HFFc6 (cell line): ENCODE measurements around the gene SPACA9. TPM values are rescaled to one million over a fixed set of nuclear protein-coding genes. Genes with fewer than 3 reads are reported as not detected.

Experiments used
- DNase-seq: peaks from one replicate; pipeline ENCODE4 v3.0.0-alpha.2; 2018
- H3K27ac Mint-ChIP-seq: 2 replicates; pipeline ENCODE4 v1.8.0; 2020; ENCODE audit warnings: mild to moderate bottlenecking, mixed read lengths
- H3K27me3 Mint-ChIP-seq: 2 replicates; pipeline ENCODE4 v1.8.0; 2021; ENCODE audit warnings: mild to moderate bottlenecking, moderate library complexity, mixed read lengths; ENCODE audit not compliant: insufficient read depth
- H3K36me3 Mint-ChIP-seq: 2 replicates; pipeline ENCODE4 v1.8.0; 2021; ENCODE audit warnings: low read depth, mixed read lengths
- H3K4me1 Mint-ChIP-seq: 2 replicates; pipeline ENCODE4 v1.8.0; 2020; ENCODE audit warnings: low read depth, mixed read lengths
- H3K4me3 Mint-ChIP-seq: 2 replicates; pipeline ENCODE4 v1.8.0; 2020; ENCODE audit warnings: mild to moderate bottlenecking, moderate library complexity, mixed read lengths
- H3K9me3 Mint-ChIP-seq: 2 replicates; pipeline ENCODE4 v1.8.0; 2020; ENCODE audit warnings: mild to moderate bottlenecking, mixed read lengths
- CTCF ChIP-seq: fragments of 200-600 bp; sonication (generic); IDR thresholded peaks from 2 replicates; pipeline ENCODE4 v1.5.0; 2021; ENCODE audit warnings: antibody characterized with exemption, mild to moderate bottlenecking
- total RNA-seq, 6 experiments: library from RNA; stranded (reverse); fragmentation: NEBNext Ultra II Directional; extraction: Animal tissue kit (Norgen Biotek cat#: 25700); gene quantifications; 2 replicates in 1 of 6; 3 replicates in 5 of 6; pipeline ENCODE4 v1.2.3, GENCODE V29; 2021

The SPACA9 gene
- total RNA-seq, 6 experiments from 2014 or later = 5.7 to 8.9 (median 6.3) TPM

GRCh38 chr9:132838291-132838690, 40.4 kb upstream of the SPACA9 start:
- Mint-ChIP-seq H3K4me1 (peaks cover 7% of the 10 kb centered on the region; the same call in 1 of the 2 replicates), H3K36me3 (no peaks in the 10 kb centered on the region), H3K27me3 (peaks cover 45% of the 10 kb centered on the region), H3K9me3 (no peaks in the 10 kb centered on the region), H3K27ac (no peak overlapping the region), H3K4me3 (no peak overlapping the region)
- no peak for TF ChIP-seq CTCF
- no peak for DNase-seq

- H3K36me3 Mint-ChIP-seq = no peaks in the 10 kb centered on the region
- peaks cover 7% of the 10 kb centered on the region; the same call in 1 of the 2 replicates for H3K4me1 Mint-ChIP-seq
- no peaks in the 10 kb centered on the region for H3K9me3 Mint-ChIP-seq
- no peak overlapping the region for H3K27ac Mint-ChIP-seq
- TF ChIP-seq CTCF = no peak
- no peak for DNase-seq
- no peak overlapping the region for H3K4me3 Mint-ChIP-seq
- peaks cover 34% of the 10 kb centered on the region for H3K27me3 Mint-ChIP-seq
These were observed 37.7 kb upstream of the SPACA9 start for GRCh38 chr9:132840980-132841379.

- peaks cover 7% of the 10 kb centered on the region; the same call in 1 of the 2 replicates for H3K4me1 Mint-ChIP-seq
- H3K9me3 Mint-ChIP-seq = no peaks in the 10 kb centered on the region
- H3K27ac Mint-ChIP-seq = no peak overlapping the region
- no peaks in the 10 kb centered on the region for H3K36me3 Mint-ChIP-seq
- TF ChIP-seq CTCF = no peak
- H3K4me3 Mint-ChIP-seq = no peak overlapping the region
- peaks cover 37% of the 10 kb centered on the region for H3K27me3 Mint-ChIP-seq
- DNase-seq = no peak
These were observed 36.3 kb upstream of the SPACA9 start for GRCh38 chr9:132842124-132843044.

- no peak overlapping the region for H3K4me3 Mint-ChIP-seq
- H3K27ac Mint-ChIP-seq = no peak overlapping the region
- H3K27me3 Mint-ChIP-seq = peaks cover 28% of the 10 kb centered on the region
- no peaks in the 10 kb centered on the region for H3K9me3 Mint-ChIP-seq
- no peaks in the 10 kb centered on the region for H3K36me3 Mint-ChIP-seq
- no peaks in the 10 kb centered on the region for H3K4me1 Mint-ChIP-seq
- no peak for DNase-seq
- TF ChIP-seq CTCF = no peak
These were observed 32.4 kb upstream of the SPACA9 start for GRCh38 chr9:132846109-132846917.

- Mint-ChIP-seq H3K36me3 (no peaks in the 10 kb centered on the region), H3K27ac (no peak overlapping the region), H3K9me3 (no peaks in the 10 kb centered on the region), H3K4me1 (no peaks in the 10 kb centered on the region), H3K4me3 (no peak overlapping the region), H3K27me3 (peaks cover 28% of the 10 kb centered on the region)
- TF ChIP-seq CTCF = no peak
- no peak for DNase-seq
These were observed 31.7 kb upstream of the SPACA9 start for GRCh38 chr9:132846918-132847515.
